Subcutaneous adipose tissue (tissue), 4 donors: ENCODE measurements around the gene NAALAD2. TPM values are rescaled to one million over a fixed set of nuclear protein-coding genes. Genes with fewer than 3 reads are reported as not detected.

Experiments
- total RNA-seq, 4 donors: library from RNA; depleted of rRNA; stranded (reverse); fragments of >200 nt; gene quantifications; one replicate each; pipeline ENCODE4 v1.1.0, GENCODE V29; 2016
- TF ChIP-seq, protein P1 (sequence below): fragments of 450-650 bp; IDR thresholded peaks from one replicate; pipeline ENCODE4 v1.5.1; 2016; ENCODE audit warnings: low read depth, mild to moderate bottlenecking, control low read depth, antibody characterized with exemption, moderate library complexity

NAALAD2 gene
- total RNA-seq, 4 donors from 2014 or later: 3.2 to 17.4 (median 7.7) TPM

DNA sequence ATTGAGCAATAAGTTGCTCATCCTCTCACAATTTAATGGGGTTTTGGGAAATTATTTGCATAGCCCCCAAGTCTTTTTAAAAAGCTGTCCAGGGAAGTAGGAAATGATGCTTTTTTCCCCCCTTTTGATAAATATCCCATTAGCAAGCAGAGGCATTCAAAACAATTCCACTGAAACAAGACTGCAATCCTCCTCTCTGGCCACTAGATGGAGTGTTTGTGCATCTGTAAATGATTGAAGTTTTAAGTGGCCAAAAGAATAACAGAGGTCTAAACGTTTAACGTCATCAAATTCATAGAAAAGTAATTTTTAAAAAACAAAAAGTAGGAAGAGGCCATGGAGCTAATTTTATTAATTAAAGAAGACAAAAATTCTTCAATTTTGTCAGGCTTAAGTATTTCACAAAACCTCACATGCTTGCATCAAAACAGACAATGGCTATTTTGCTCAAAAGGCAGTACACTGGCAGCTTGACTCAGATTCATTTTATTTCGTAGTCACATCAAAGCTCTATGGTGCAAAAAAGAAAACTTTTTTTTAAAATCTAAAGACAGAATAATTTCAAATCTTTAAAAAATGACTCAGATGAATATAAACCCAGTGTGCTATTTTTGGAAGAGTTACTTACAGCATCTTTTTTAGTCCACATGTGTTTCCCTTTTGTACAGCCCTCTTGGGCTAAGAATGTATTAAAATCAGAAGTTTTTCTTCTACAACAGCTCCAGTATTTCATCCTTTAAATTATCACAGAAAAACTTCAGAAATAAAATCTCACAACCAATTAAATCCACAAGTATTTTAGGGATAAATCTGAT, 70.6 kb downstream of the NAALAD2 start:
- TF ChIP-seq, protein P1, sequence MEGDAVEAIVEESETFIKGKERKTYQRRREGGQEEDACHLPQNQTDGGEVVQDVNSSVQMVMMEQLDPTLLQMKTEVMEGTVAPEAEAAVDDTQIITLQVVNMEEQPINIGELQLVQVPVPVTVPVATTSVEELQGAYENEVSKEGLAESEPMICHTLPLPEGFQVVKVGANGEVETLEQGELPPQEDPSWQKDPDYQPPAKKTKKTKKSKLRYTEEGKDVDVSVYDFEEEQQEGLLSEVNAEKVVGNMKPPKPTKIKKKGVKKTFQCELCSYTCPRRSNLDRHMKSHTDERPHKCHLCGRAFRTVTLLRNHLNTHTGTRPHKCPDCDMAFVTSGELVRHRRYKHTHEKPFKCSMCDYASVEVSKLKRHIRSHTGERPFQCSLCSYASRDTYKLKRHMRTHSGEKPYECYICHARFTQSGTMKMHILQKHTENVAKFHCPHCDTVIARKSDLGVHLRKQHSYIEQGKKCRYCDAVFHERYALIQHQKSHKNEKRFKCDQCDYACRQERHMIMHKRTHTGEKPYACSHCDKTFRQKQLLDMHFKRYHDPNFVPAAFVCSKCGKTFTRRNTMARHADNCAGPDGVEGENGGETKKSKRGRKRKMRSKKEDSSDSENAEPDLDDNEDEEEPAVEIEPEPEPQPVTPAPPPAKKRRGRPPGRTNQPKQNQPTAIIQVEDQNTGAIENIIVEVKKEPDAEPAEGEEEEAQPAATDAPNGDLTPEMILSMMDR: no peak

DNA sequence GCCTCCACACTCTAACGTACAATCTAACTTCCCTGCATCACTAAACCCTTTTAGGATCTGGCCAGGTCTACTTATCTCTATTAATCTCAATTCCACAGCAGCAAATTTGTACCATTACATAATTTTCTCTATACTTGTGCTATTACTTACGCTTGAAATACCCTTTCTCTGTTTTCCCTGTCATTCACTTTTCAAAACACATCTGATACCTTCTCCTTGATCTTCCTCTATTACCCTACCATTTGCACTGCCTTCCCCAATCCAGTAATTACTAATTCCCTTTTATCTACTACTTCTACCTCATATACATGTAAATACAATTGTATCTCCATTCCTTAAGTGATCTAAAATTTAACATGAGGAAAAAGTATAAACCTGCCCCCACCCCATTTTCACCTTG, 74.4 kb downstream of the NAALAD2 start:
- TF ChIP-seq, protein P1: no peak

DNA sequence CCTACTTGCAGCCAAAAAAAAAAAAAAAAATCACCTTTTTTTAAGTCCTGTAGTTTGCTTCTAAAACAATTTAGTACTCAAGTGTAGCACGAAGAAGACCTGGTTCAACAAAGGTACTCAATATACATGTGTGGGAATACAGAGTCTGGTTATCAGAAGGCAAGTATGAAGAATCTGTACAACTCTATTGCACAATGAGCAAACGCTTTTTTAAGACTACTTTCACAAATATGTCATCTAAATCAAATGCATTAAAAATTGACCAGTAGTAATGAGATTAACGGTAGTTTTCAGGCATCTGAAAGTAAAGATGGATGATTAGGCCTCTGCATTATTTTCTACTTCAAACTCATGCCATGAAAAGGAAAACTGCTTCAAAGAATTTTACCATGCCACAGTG, 78.9 kb downstream of the NAALAD2 start:
- TF ChIP-seq, protein P1: no peak

DNA sequence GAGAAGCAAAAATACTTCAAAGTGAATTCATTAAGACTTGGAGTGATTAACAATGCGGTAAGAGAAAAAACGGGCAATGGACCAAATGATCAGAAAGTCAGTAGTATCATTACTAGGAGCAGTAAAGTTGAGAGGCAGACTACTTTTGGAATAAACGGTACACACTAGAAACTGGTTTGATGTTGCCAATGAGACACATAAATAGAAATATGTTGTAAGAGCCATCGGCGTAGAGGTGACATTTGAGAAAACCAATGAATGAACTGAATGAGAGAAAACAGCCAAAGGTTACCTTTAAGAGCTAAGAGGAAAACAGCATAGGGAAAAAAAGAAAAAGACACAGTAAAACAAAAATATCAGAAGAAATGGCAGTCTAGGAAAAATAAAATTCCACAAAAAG, 82.1 kb downstream of the NAALAD2 start:
- TF ChIP-seq, protein P1: no peak

DNA sequence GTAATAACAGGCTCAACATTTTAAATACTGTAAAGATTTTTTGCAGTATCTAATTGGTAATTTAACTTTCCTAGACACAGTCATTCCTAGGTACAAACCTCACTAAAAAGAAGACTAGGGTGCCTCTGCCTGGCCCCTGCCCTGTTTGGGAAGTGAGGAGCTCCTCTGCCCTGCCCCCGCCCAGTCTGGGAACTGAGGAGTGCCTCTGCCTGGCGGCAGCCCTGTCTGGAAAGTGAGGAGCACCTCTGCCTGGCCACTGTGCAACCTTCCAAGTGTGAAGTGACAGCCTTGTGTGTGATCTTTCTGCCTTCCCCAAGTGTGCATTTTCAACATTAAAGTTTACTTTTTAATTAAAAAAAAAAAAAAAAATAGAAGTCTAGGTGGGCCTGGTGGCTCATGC, 84.1 kb downstream of the NAALAD2 start:
- TF ChIP-seq, protein P1: no peak

DNA sequence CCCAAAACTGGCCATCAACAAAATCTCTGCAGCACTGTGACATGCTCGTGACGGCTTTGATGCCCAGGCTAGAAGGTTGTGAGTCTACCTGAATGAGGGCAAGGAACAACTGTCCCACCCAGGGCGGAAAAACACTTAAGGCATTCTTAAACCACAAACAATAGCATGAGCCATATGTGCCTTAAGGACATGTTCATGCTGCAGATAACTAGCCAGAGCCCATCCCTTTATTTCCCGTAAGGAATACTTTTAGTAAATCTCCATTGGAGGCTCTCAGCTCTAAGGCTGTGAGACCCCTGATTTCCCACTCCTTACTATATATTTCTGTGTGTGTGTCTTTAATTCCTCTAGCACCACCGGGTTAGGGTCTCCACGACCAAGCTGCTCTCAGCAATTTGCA, 85.0 kb downstream of the NAALAD2 start:
- TF ChIP-seq, protein P1: no peak

DNA sequence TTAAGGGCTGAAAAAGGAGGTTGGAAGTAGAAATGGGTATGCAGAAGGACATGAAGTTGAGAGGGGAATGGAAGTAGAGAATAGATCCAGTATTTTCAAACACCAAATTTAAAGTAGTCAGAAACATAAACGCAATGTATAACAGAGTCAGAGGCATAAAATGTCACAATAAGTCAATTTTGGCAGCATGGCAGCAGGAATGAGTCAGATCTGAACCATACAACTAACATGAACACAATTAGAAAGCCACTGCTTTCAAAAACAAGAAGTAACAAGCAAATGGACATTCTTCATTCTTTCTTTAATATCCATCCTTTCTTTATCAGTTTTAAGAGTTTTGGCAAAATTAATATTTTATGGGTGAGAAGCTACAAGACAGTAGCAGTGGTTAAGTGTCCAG, 85.9 kb downstream of the NAALAD2 start:
- TF ChIP-seq, protein P1: no peak
